Activated CD4-positive, alpha-beta T cell treated with anti-CD3 and anti-CD28 coated beads for 48 hours (primary cell): ENCODE data around the gene SMCP.

Experiments used
- DNase-seq: peaks from one replicate; pipeline ENCODE4 v3.0.0-alpha.2; 2020

Gene SMCP

GRCh38 chr1:152878042-152878441, at the start of gene SMCP:
Gene SMCP (plus strand): TSS chr1:152878322. CDS start chr1:152884423, 6,101 bp downstream.
- DNase-seq, result peak; percentile 63

- no peak for DNase-seq
Measured at GRCh38 chr1:152836870-152837269, 41.3 kb upstream of the SMCP start.

- no peak for DNase-seq
Measured at GRCh38 chr1:152842556-152842955, 35.6 kb upstream of the SMCP start, which contains the start of gene LCE6A. Gene LCE6A (plus strand): TSS chr1:152842856. CDS start chr1:152843521, 665 bp downstream.

GRCh38 chr1:152855661-152856060, 22.5 kb upstream of the SMCP start:
- DNase-seq, result no peak

GRCh38 chr1:152858062-152858461, 20.1 kb upstream of the SMCP start:
- no peak for DNase-seq

GRCh38 chr1:152859696-152860095, 18.4 kb upstream of the SMCP start, which contains the start of gene LCE7A:
Gene LCE7A (plus strand): TSS chr1:152859996. CDS start chr1:152860698, 702 bp downstream.
- no peak for DNase-seq

GRCh38 chr1:152860129-152860528, 18.0 kb upstream of the SMCP start:
- DNase-seq, result no peak

- DNase-seq, result no peak
Measured at GRCh38 chr1:152861374-152861773, 16.7 kb upstream of the SMCP start.

- DNase-seq, result no peak
Measured at GRCh38 chr1:152864443-152864842, 13.7 kb upstream of the SMCP start.

GRCh38 chr1:152866321-152866720, 11.8 kb upstream of the SMCP start:
- no peak for DNase-seq

GRCh38 chr1:152869808-152870419, 8.2 kb upstream of the SMCP start:
- DNase-seq, result peak; percentile 74

GRCh38 chr1:152870831-152871730, 7.0 kb upstream of the SMCP start:
- peak; percentile 9 for DNase-seq

- DNase-seq, result no peak
Measured at GRCh38 chr1:152871731-152872126, 6.4 kb upstream of the SMCP start.

GRCh38 chr1:152873495-152873894, 4.6 kb upstream of the SMCP start:
- no peak for DNase-seq

GRCh38 chr1:152876827-152877226, 1.3 kb upstream of the SMCP start:
- DNase-seq, result no peak

- DNase-seq, result no peak
Measured at GRCh38 chr1:152879559-152880198, 1.6 kb downstream of the SMCP start.

GRCh38 chr1:152880316-152880715, 2.2 kb downstream of the SMCP start:
- no peak for DNase-seq

- no peak for DNase-seq
Measured at GRCh38 chr1:152880907-152881306, 2.8 kb downstream of the SMCP start.

GRCh38 chr1:152884085-152884484, 6.0 kb downstream of the SMCP start:
- no peak for DNase-seq

- DNase-seq, result no peak
Measured at GRCh38 chr1:152884506-152884905, 6.4 kb downstream of the SMCP start.

GRCh38 chr1:152884966-152885624, 7.0 kb downstream of the SMCP start:
- DNase-seq, result no peak

GRCh38 chr1:152886085-152886484, 8.0 kb downstream of the SMCP start:
- DNase-seq, result no peak
